Measurements from ENCODE around the gene SCART1. TPM values are rescaled to one million over a fixed set of nuclear protein-coding genes. Genes with fewer than 3 reads are reported as not detected.

The SCART1 gene
- total RNA-seq, 1 donor from 2014 or later: 1.4 TPM

- H3K27ac Mint-ChIP-seq (ENCODE audit: unreplicated experiment): no peak overlapping the region
- no peak overlapping the region for H3K4me3 Mint-ChIP-seq
- peaks cover 23% of the 10 kb centered on the region for H3K9me3 Mint-ChIP-seq
- H3K4me1 Mint-ChIP-seq: no peaks in the 10 kb centered on the region
- H3K27me3 Mint-ChIP-seq (ENCODE audit: low read depth): no peaks in the 10 kb centered on the region
- DNase-seq (ENCODE audit: low read depth, low spot score): no peak
- H3K36me3 Mint-ChIP-seq (ENCODE audit: low read depth): peaks cover 21% of the 10 kb centered on the region
- TF ChIP-seq, protein P1, sequence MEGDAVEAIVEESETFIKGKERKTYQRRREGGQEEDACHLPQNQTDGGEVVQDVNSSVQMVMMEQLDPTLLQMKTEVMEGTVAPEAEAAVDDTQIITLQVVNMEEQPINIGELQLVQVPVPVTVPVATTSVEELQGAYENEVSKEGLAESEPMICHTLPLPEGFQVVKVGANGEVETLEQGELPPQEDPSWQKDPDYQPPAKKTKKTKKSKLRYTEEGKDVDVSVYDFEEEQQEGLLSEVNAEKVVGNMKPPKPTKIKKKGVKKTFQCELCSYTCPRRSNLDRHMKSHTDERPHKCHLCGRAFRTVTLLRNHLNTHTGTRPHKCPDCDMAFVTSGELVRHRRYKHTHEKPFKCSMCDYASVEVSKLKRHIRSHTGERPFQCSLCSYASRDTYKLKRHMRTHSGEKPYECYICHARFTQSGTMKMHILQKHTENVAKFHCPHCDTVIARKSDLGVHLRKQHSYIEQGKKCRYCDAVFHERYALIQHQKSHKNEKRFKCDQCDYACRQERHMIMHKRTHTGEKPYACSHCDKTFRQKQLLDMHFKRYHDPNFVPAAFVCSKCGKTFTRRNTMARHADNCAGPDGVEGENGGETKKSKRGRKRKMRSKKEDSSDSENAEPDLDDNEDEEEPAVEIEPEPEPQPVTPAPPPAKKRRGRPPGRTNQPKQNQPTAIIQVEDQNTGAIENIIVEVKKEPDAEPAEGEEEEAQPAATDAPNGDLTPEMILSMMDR (conservative IDR thresholded peaks at IDR 0.05): no peak
Observed at GRCh38 chr10:133445751-133446708, 7.7 kb upstream of the SCART1 start.

GRCh38 chr10:133446979-133447378 is 6.8 kb upstream of the SCART1 start:
- H3K9me3 Mint-ChIP-seq: peaks cover 23% of the 10 kb centered on the region

DNA sequence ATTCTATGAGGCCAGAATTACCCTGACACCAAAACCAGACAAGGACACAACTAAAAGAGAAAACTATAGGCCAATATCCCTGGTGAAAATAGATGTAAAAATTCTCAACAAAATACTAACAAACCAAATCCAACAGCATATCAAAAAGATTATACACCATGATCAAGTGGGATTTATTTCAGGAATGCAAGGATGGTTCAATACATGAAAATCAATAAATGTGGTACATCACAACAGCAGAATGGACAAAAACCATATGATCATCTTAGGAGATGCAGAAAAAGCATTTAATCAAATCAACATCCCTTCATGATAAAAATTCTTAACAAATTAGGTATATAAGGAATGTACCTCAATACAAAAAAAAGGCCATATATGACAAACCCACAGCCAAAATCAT is 5.6 kb upstream of the SCART1 start:
- Mint-ChIP-seq H3K4me1 (no peaks in the 10 kb centered on the region), H3K9me3 (peaks cover 27% of the 10 kb centered on the region), H3K36me3 (ENCODE audit: low read depth) (peaks cover 20% of the 10 kb centered on the region), H3K4me3 (no peak overlapping the region), H3K27ac (ENCODE audit: unreplicated experiment) (no peak overlapping the region), H3K27me3 (ENCODE audit: low read depth) (no peaks in the 10 kb centered on the region)
- no peak for DNase-seq (ENCODE audit: low read depth, low spot score)
- TF ChIP-seq, protein P1 (conservative IDR thresholded peaks at IDR 0.05): no peak

More at GRCh38 chr10:133446979-133447378, 6.8 kb upstream of the SCART1 start:
- H3K36me3 Mint-ChIP-seq (ENCODE audit: low read depth): peaks cover 24% of the 10 kb centered on the region
- TF ChIP-seq, protein P1 (conservative IDR thresholded peaks at IDR 0.05): no peak
- no peaks in the 10 kb centered on the region for H3K27me3 Mint-ChIP-seq (ENCODE audit: low read depth)
- H3K4me1 Mint-ChIP-seq: no peaks in the 10 kb centered on the region
- no peak for DNase-seq (ENCODE audit: low read depth, low spot score)
- no peak overlapping the region for H3K27ac Mint-ChIP-seq (ENCODE audit: unreplicated experiment)
- H3K4me3 Mint-ChIP-seq: no peak overlapping the region

GRCh38 chr10:133451346-133451745 is 2.4 kb upstream of the SCART1 start:
- no peak overlapping the region for H3K27ac Mint-ChIP-seq (ENCODE audit: unreplicated experiment)
- peaks cover 28% of the 10 kb centered on the region for H3K9me3 Mint-ChIP-seq
- no peak for DNase-seq (ENCODE audit: low read depth, low spot score)
- H3K36me3 Mint-ChIP-seq (ENCODE audit: low read depth): peaks cover 18% of the 10 kb centered on the region
- no peak overlapping the region for H3K4me3 Mint-ChIP-seq
- no peaks in the 10 kb centered on the region for H3K4me1 Mint-ChIP-seq
- H3K27me3 Mint-ChIP-seq (ENCODE audit: low read depth): no peaks in the 10 kb centered on the region
- TF ChIP-seq, protein P1 (conservative IDR thresholded peaks at IDR 0.05): no peak

- H3K9me3 Mint-ChIP-seq: peaks cover 23% of the 10 kb centered on the region
- DNase-seq (ENCODE audit: low read depth, low spot score): no peak
- H3K27ac Mint-ChIP-seq (ENCODE audit: unreplicated experiment): no peak overlapping the region
- TF ChIP-seq, protein P1 (conservative IDR thresholded peaks at IDR 0.05): no peak
- no peaks in the 10 kb centered on the region for H3K27me3 Mint-ChIP-seq (ENCODE audit: low read depth)
- H3K36me3 Mint-ChIP-seq (ENCODE audit: low read depth): peaks cover 11% of the 10 kb centered on the region
- no peak overlapping the region for H3K4me3 Mint-ChIP-seq
- H3K4me1 Mint-ChIP-seq: no peaks in the 10 kb centered on the region
Observed at GRCh38 chr10:133452453-133452852, 1.3 kb upstream of the SCART1 start.

Data from neural crest cell (in vitro differentiated cells).